Epithelial cell of esophagus (primary cell): ENCODE data around the gene PTPRS.
"Not testable (repeated sequence)": the region's sequence is repeated elsewhere in the genome, so short reads cannot be mapped to it uniquely, and the experiment has no call there.

Experiments
- DNase-seq: peaks from one replicate; pipeline ENCODE4 v3.0.0; 2010; ENCODE audit warnings: low read depth
- H3K4me3 ChIP-seq: 2 replicates; pipeline ENCODE4 v1.5.1; 2011; ENCODE audit warnings: mild to moderate bottlenecking, low read length, control low read depth
- CTCF ChIP-seq: IDR thresholded peaks from 2 replicates; pipeline ENCODE4 v1.5.1; 2011; ENCODE audit warnings: low read depth, mild to moderate bottlenecking, low read length, control low read depth, inconsistent platforms; ENCODE audit not compliant: insufficient read depth; ENCODE audit errors: missing control alignments

Gene PTPRS

GRCh38 chr19:5372572-5373200, 32.1 kb upstream of the PTPRS start:
- no peak for DNase-seq
- no peak overlapping the region for H3K4me3 ChIP-seq
- TF ChIP-seq CTCF: no peak

GRCh38 chr19:5369962-5370367, 29.4 kb upstream of the PTPRS start:
- no peak overlapping the region for H3K4me3 ChIP-seq
- peak; percentile 20 for DNase-seq
- TF ChIP-seq CTCF: peak; percentile 64

- no peak for TF ChIP-seq CTCF
- DNase-seq: no peak
- H3K4me3 ChIP-seq: no peak overlapping the region
Measured at GRCh38 chr19:5369304-5369703, 28.7 kb upstream of the PTPRS start.

DNA sequence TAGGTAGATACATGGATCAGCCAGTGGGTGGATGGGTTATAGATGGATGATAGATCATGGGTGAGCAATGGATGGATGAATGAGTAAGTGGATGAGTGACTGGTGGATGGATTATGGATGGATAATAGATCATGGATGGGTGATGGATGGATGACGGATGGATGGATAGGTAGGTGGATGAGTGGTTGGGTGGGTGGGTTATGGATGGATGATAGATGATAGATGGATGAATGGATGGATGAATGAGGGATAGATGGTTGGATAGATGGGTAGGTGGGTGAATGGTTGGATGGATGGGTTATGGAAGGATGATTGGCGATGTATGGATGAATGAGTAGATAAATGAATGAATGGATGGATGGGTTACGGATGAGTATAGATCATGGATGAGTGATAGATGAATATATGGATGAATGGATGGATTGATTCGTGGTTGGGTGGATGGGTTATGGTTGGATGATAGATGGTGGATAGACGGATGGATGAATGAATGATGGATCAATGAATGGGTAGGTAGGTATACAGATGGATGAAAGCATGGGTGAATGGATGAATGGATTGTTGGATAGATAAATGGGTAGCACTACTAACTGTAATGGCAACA, 27.0 kb upstream of the PTPRS start:
- H3K4me3 ChIP-seq: no peak overlapping the region
- no peak for DNase-seq
- TF ChIP-seq CTCF: no peak

DNA sequence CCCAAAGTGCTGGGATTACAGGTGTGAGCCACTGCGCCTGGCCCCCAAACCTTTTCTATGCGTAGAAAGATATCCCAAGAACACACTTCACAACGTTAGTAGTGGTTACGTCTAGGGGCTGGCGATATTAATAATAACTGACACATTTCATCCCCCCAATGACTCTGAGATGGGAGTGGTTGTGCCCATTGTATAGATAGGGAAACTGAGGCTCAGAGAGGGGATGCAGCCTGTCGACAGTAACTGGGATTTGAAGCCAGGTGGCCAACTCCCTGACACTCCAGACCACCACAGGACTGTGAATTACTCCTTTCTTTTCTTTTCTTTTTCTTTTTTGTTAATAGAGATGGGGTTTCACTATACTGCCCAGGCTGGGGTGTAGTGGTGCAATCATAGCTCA, 25.3 kb upstream of the PTPRS start:
- no peak for DNase-seq
- H3K4me3 ChIP-seq: no peak overlapping the region
- TF ChIP-seq CTCF: no peak

- no peak for TF ChIP-seq CTCF
- H3K4me3 ChIP-seq: no peak overlapping the region
- DNase-seq: no peak
Measured at GRCh38 chr19:5364674-5365073, 24.1 kb upstream of the PTPRS start.

DNA sequence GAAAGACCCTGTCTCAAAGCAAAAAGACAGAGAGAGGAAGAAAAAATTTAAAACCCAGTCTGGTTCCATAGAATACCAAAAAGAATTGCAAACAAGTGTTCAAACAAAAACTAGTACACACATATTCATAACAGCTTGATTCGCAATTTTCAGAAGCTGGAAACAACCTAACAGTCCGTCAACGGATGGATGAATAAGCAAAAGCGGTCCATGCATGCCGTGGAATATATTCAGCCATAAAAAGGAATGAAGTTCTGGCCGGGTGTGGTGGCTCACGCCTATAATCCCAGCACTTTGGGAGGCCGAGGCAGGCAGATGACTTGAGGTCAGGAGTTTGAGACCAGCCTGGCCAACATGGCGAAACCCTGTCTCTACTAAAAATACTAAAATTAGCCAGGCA, 21.2 kb upstream of the PTPRS start:
- not testable (repeated sequence) for H3K4me3 ChIP-seq, DNase-seq
